NT2/D1 (cell line): ENCODE measurements around the gene SPRR3.

Experiments
- YY1 ChIP-seq: IDR thresholded peaks from 2 replicates; pipeline ENCODE4 v1.6.1; 2011; ENCODE audit not compliant: insufficient read length, insufficient read depth
- ZNF274 ChIP-seq: IDR thresholded peaks from 2 replicates; pipeline ENCODE4 v1.6.1; 2011; ENCODE audit warnings: mild to moderate bottlenecking, low read depth, low read length

DNA sequence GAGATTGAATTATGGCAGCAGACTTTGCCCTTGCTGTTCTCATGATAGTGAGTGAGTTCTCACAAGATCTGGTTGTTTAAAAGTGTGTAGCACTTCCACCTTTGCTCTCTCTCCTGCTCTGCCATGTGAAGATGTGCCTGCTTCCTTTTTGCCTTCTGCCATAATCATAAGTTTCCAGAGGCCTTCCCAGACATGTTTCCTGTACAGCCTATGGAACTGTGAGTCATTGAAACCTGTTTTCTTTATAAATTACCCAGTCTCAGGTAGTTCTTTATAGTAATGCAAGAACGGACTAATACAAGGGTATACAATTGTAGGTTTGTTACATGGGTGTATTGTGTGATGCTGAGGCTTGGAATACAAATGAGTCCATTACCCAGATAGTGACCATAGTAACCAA, 33.7 kb downstream of the SPRR3 start:
- TF ChIP-seq ZNF274 (no peak), YY1 (no peak)
